Measurements from ENCODE around the gene PPP1R9B.

PPP1R9B gene, protein sequence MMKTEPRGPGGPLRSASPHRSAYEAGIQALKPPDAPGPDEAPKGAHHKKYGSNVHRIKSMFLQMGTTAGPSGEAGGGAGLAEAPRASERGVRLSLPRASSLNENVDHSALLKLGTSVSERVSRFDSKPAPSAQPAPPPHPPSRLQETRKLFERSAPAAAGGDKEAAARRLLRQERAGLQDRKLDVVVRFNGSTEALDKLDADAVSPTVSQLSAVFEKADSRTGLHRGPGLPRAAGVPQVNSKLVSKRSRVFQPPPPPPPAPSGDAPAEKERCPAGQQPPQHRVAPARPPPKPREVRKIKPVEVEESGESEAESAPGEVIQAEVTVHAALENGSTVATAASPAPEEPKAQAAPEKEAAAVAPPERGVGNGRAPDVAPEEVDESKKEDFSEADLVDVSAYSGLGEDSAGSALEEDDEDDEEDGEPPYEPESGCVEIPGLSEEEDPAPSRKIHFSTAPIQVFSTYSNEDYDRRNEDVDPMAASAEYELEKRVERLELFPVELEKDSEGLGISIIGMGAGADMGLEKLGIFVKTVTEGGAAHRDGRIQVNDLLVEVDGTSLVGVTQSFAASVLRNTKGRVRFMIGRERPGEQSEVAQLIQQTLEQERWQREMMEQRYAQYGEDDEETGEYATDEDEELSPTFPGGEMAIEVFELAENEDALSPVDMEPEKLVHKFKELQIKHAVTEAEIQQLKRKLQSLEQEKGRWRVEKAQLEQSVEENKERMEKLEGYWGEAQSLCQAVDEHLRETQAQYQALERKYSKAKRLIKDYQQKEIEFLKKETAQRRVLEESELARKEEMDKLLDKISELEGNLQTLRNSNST

DNA sequence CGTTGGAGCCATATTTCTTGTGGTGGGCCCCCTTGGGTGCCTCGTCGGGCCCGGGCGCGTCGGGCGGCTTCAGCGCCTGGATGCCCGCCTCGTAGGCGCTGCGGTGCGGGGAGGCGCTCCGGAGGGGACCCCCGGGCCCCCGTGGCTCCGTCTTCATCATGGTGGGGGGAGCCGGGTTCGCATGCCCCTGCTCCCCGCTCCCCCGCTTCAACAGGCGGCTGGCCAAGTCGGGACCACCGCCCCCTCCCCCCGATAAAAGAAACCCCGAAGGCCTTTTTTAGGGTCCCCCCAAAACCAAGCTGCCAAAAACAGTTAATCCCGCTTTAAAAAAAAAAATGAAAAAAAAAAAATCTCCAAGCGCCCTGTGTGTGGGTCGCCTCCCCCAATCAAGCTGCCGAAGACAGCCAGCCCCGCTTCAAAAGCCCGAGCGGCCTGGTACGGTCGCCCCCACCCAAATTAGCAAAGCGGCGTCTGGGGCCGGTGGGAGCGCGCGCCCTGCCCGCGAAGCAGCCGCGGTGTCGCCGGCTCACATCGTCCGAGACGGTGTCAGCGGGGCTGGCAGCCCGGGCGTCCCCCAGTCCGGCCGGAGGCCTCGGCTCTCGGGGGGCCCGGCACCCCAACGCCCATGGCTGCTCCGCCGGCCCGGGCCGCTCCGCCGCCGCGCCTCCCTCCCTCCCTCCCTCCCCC lies at the start of gene PPP1R9B:
PPP1R9B (minus strand) TSS at position 324 of the 687 bp plus-strand sequence; CDS start at position 160, 164 bp downstream.
- DNase-seq = no peak

DNA sequence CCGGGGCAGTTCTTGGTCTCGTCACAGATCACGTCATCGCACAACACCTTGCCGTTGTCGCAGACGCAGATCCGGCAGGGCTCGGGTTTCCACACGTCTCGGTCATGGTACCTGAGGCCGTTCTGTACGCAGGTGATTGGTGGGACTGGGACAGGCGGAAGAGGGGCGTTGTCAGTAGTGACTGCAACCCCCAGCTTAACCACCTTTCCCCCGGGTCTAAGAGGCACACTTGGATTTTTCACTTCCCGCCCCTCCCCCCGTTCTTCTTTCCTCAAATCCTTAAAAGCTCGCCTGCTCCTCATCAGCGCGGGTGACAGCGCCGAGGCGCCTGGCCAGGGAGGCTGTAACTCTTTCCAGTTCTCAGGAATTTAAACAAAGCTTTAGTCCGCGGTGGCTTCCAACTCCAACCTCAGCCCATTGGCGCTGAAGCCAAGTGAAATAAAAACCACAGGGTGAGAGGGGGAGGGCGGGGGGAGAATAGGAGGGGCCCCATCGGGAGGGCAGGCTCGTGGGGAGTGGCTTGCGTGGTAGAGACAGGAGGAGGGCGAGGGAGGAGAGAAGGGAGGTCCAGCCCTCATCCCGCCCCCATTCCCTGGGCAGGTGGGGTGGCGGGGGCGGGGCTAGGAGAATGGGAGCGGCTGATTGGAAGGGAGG lies 49.5 kb upstream of the PPP1R9B start:
- peak; percentile 80 for DNase-seq

DNA sequence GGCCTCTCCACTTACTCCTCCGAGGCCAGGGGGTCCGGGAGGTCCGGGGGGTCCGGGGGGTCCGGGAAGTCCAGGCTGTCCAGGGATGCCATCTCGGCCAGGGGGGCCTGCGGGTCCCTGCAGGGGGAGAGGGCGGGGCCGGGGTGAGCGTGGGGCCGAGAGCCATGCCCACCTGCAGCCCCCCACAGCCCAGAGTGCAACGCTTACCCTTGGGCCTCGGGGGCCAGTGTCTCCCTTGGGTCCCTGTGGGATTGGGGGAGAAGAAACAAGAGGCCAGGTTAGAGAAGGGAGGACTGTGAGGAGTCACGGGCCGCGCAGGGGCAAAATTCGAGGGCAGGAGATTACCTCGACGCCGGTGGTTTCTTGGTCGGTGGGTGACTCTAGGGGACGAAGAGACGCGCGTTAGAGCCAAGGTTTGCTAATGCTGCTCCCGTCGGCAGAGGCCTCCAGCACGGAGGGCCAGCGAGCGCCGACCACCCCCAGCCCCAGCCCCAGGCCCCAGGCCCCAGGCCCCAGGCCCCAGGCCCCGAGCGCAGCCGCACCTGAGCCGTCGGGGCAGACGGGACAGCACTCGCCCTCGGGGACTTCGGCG lies 48.8 kb upstream of the PPP1R9B start:
- no peak for DNase-seq

GRCh38 chr17:50198026-50198669 lies 47.7 kb upstream of the PPP1R9B start:
- DNase-seq = peak; percentile 62

DNA sequence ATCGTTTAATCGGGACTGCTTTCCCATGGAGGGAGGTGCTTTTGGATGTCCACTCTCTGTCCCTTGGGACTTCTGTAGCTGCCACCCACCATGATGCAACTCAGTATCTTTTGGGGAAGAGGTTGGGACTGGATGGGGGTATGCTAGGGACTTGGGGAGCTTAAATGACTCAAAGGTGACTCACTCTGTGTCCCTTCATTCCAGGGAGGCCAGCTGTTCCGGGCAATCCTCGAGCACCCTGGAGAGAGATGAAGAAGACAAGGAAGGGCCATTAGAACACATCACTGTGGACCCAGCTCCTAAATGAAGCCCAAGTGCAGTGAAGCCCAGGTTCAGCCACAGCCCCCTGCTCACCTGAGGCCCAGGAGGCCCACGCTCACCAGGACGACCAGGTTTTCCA lies 46.3 kb upstream of the PPP1R9B start:
- DNase-seq = no peak

DNA sequence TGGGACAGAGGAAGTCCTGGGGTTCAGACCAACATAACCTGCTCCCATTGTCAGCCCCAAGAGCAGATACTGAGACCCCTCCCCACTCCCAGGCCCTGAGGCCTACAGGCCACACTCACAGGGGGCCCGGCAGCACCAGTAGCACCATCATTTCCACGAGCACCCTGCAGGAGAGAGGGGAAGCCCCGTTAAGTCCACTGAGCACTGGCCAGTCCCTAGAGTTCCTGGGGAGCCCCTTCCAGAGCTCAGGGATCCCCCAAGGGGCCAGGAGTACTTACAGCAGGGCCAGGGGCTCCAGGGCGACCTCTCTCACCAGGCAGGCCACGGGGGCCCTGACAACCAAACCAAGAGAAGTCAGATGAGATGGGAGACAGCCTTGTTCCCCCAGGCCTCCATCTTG lies 45.6 kb upstream of the PPP1R9B start:
- DNase-seq = no peak

DNA sequence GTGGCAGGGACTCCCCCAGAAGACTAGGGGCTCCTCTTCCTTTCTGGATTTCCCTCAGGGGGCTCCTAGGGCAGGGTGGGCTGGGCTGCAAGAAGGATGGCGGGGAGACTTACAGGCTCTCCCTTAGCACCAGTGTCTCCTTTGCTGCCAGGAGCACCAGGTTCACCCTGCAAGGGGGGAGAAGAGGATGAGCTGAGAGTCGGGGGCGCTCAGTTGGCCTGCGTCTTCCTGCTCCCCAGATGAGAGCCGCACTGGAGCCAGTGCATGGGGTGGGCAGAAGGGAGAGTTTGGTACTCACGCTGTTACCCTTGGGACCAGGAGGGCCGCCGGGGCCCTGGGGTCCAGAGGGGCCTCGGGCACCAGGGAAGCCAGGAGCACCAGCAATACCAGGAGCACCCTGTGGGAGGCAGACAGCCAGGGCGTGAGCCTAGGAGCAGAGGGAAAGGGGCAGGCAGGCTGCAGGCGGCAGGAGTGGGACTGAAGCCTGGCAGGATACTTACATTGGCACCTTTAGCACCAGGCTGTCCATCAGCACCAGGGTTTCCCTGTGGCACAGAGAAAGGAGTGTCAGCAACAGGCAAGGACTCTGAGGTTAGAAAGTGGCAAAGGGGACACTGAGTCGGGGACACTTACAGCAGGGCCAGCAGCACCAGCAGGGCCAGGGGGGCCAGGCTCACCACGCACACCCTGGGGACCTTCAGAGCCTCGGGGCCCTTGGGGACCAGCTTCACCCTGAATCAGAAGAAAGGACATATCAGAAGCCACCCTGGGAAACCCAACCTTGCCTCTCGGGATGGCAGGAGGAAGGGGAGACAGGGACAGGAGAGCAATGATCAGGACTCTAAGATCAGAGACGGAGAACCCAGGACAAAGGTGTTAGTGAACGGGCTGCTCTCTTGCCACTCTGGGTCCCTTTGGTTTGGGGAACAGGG lies 44.7 kb upstream of the PPP1R9B start:
- no peak for DNase-seq

DNA sequence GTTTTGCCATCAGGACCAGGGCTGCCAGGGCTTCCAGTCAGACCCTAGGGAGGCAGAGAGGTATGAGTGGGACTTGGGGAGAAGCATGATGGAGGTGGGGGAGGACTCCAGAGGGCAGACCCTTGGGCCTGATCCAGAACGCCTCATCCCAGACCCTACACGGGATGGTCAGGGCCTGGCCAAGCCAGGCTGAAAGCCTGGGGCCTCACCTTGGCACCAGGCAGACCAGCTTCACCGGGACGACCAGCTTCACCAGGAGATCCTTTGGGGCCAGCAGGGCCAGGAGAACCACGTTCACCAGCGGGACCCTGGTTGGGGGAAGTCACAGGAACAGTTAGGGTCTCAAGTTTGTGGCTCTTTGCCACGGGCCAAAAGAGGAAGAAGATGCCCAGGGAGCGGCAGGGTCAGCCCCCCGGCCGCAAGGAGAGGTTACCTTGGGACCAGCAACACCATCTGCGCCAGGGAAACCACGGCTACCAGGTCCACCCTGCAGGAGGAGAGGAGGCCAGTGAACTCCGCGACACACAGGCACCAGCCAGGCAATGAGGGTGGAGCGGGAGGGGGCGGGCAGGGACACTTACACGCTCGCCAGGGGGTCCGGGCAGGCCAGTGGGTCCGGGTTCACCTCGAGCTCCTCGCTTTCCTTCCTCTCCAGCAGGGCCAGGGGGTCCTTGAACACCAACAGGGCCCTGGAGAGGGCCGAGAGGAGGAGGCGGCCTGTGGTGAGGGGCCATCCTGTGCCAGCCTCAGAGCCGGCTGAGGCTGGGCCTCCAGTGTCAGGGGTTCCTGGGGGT lies 43.9 kb upstream of the PPP1R9B start:
- no peak for DNase-seq

GRCh38 chr17:50192618-50193291 lies 42.3 kb upstream of the PPP1R9B start:
- no peak for DNase-seq

- no peak for DNase-seq
These were observed 41.7 kb upstream of the PPP1R9B start for GRCh38 chr17:50192144-50192617.

GRCh38 chr17:50191359-50192143 lies 41.1 kb upstream of the PPP1R9B start:
- no peak for DNase-seq

- no peak for DNase-seq
These were observed 40.3 kb upstream of the PPP1R9B start for GRCh38 chr17:50190603-50191358.

- DNase-seq = no peak
These were observed 39.8 kb upstream of the PPP1R9B start for GRCh38 chr17:50190293-50190602.

DNA sequence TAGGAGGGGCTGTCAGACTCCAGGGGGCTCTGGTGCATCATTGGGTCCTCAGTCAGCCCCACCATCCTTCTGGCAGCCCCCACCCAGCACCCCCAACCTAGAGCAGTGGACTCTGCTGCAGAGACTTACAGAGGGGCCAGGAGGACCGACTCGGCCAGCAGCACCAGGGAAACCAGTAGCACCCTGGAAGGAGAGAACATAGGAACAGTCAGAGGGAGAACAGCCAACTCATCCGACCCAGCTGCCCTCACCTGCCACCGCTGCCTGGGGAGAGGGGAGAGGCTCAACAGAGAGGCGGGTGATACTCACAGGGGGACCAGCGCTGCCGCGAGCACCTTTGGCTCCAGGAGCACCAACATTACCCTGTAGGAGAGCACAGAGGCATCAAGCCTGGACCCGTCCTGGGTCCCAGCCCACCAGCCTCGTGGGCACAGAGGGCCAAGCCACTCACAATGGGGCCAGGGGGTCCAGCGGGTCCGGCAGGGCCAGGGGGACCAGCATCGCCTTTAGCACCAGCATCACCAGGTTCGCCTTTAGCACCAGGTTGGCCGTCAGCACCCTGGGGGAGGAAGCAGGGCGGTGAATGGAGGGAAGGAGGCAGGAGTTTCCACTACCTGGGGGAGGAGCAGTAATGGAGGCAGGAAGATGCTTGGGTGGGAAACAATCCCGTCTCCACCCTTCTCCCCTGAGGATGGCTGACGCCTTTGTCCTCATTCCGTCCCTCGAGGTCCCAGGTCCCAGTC lies 39.2 kb upstream of the PPP1R9B start:
- DNase-seq = no peak

DNA sequence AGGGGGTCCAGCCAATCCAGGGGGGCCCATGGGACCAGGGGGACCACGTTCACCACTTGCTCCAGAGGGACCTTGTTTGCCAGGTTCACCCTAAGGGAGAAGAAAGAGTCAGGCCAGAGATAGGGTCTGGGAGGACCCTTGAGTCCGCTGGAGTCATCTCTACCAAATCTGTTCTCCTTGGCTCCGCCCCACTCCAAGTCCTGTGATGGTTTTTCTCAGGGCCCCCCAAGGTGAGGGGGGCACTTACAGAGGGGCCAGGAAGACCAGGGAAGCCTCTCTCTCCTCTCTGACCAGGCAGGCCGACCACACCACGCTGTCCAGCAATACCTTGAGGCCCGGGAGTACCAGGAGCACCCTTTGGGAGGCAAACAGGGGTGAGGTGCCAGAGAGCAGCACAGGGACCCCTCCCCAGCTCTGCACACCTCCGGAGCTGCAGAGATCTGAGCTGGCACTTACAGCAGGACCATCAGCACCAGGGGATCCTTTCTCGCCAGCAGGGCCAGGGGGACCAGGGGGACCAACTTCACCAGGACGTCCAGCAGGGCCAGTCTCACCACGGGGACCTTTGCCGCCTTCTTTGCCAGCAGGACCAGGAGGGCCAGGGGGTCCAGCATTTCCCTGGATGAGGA lies 38.6 kb upstream of the PPP1R9B start:
- no peak for DNase-seq

GRCh38 chr17:50188531-50188920 lies 38.0 kb upstream of the PPP1R9B start:
- no peak for DNase-seq

Measured in CD4-positive, alpha-beta T cell treated with Interleukin-21 for 1 hour (primary cell).